ENCODE measurements around the gene CTSA.

DNA sequence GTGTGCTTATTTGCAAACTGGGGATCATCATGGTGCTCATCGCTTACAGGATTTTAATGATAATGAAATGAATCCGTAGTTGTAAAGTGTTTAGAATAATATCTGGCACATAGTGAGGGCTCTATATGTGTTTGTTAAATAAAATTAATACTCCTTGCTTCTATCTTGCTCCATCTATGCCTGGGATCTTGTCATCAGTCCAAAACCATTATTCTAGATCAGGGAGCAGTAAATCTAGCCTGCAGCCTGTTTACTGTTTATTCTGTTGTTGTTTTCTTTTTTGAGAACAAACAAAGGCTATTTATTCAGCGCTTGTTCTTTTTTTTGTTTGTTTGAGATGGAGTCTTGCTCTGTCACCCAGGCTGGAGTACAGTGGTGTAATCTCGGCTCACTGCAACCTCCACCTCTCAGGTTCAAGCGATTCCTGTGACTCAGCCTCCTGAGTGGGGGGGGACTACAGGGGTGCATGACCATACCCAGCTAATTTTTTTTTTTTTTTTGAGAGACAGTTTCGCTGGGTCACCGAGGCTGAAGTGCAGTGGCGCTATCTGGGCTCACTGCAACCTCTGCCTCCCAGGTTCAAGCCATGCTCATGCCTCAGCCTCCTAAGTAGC, 42.1 kb upstream of the CTSA start:
- no peak for TF ChIP-seq POLR2AphosphoS5 (IDR thresholded peaks at IDR 0.05)
- TF ChIP-seq, protein P1, sequence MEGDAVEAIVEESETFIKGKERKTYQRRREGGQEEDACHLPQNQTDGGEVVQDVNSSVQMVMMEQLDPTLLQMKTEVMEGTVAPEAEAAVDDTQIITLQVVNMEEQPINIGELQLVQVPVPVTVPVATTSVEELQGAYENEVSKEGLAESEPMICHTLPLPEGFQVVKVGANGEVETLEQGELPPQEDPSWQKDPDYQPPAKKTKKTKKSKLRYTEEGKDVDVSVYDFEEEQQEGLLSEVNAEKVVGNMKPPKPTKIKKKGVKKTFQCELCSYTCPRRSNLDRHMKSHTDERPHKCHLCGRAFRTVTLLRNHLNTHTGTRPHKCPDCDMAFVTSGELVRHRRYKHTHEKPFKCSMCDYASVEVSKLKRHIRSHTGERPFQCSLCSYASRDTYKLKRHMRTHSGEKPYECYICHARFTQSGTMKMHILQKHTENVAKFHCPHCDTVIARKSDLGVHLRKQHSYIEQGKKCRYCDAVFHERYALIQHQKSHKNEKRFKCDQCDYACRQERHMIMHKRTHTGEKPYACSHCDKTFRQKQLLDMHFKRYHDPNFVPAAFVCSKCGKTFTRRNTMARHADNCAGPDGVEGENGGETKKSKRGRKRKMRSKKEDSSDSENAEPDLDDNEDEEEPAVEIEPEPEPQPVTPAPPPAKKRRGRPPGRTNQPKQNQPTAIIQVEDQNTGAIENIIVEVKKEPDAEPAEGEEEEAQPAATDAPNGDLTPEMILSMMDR (IDR thresholded peaks at IDR 0.05 in 8 of 11, conservative IDR thresholded peaks at IDR 0.05 in 3 of 11), result no peak
